SK-N-SH treated with all-trans-retinoic acid at 6 μM for 48 hours (cell line): Measurements from ENCODE around the gene DESI1.

Experiments
- ATAC-seq: fragments of 200-7000 bp; cut with Tn5 transposase; 3 replicates; pipeline ENCODE4 v1.9.1; 2020; ENCODE audit warnings: mild to moderate bottlenecking, moderate library complexity
- ARNTL ChIP-seq: fragments of 450-650 bp; formaldehyde crosslinking; IDR thresholded peaks from 2 replicates; pipeline ENCODE4 v1.5.0; 2020; ENCODE audit warnings: low read depth, mild to moderate bottlenecking, moderate library complexity, borderline replicate concordance
- BACH2 ChIP-seq: fragments of 250-450 bp; sonication (Bioruptor Pico); IDR thresholded peaks from 2 replicates; pipeline ENCODE4 v1.9.0; 2021; ENCODE audit warnings: mild to moderate bottlenecking, borderline replicate concordance
- CSDC2 ChIP-seq: fragments of 250-450 bp; sonication (Bioruptor Pico); IDR thresholded peaks from 2 replicates; pipeline ENCODE4 v1.5.0; 2020; ENCODE audit warnings: mild to moderate bottlenecking, moderate library complexity
- CSRNP3 ChIP-seq: fragments of 250-450 bp; sonication (Bioruptor Pico); IDR thresholded peaks from 2 replicates; pipeline ENCODE4 v1.5.1; 2021; ENCODE audit warnings: mild to moderate bottlenecking, moderate library complexity
- ESRRG ChIP-seq: fragments of 250-450 bp; sonication (Bioruptor Pico); IDR thresholded peaks from 2 replicates; pipeline ENCODE4 v1.6.1; 2021; ENCODE audit warnings: mild to moderate bottlenecking
- GLIS3 ChIP-seq: fragments of 250-450 bp; sonication (Bioruptor Pico); IDR thresholded peaks from 2 replicates; pipeline ENCODE4 v1.5.0; 2020; ENCODE audit warnings: mild to moderate bottlenecking, moderate library complexity
- ISL1 ChIP-seq: fragments of 250-450 bp; sonication (Bioruptor Pico); IDR thresholded peaks from 2 replicates; pipeline ENCODE4 v2.1.2; 2022; ENCODE audit warnings: mild to moderate bottlenecking, moderate library complexity
- OSR1 ChIP-seq: fragments of 250-450 bp; sonication (Bioruptor Pico); IDR thresholded peaks from 2 replicates; pipeline ENCODE4 v1.8.0; 2022; ENCODE audit warnings: moderate library complexity, mild to moderate bottlenecking, inconsistent platforms
- PATZ1 ChIP-seq: fragments of 250-450 bp; sonication (Bioruptor Pico); IDR thresholded peaks from 2 replicates; pipeline ENCODE4 v1.8.0; 2020; ENCODE audit warnings: mild to moderate bottlenecking, moderate library complexity, borderline replicate concordance
- POU6F1 ChIP-seq: fragments of 250-450 bp; sonication (Bioruptor Pico); IDR thresholded peaks from 2 replicates; pipeline ENCODE4 v1.8.0; 2021; ENCODE audit warnings: low read depth, mild to moderate bottlenecking, moderate library complexity, borderline replicate concordance
- PPARA ChIP-seq: fragments of 250-450 bp; sonication (Bioruptor Pico); IDR thresholded peaks from 2 replicates; pipeline ENCODE4 v1.5.0; 2020; ENCODE audit warnings: mild to moderate bottlenecking, borderline replicate concordance
- RARB ChIP-seq: fragments of 250-450 bp; sonication (Bioruptor Pico); IDR thresholded peaks from 2 replicates; pipeline ENCODE4 v1.8.0; 2021; ENCODE audit warnings: mild to moderate bottlenecking, moderate library complexity
- SNAI2 ChIP-seq: fragments of 250-450 bp; sonication (Bioruptor Pico); IDR thresholded peaks from 2 replicates; pipeline ENCODE4 v1.5.0; 2020; ENCODE audit warnings: mild to moderate bottlenecking, moderate library complexity
- TCF4 ChIP-seq: fragments of 250-450 bp; sonication (Bioruptor Pico); IDR thresholded peaks from 2 replicates; pipeline ENCODE4 v1.8.0; 2021; ENCODE audit warnings: mild to moderate bottlenecking, moderate library complexity, borderline replicate concordance
- TSHZ2 ChIP-seq: fragments of 250-450 bp; sonication (Bioruptor Pico); IDR thresholded peaks from 2 replicates; pipeline ENCODE4 v1.5.0; 2020; ENCODE audit warnings: mild to moderate bottlenecking, moderate library complexity
- ZC3H10 ChIP-seq: fragments of 250-450 bp; sonication (Bioruptor Pico); IDR thresholded peaks from 2 replicates; pipeline ENCODE4 v1.5.1; 2021; ENCODE audit warnings: mild to moderate bottlenecking, moderate library complexity
- ZFP3 ChIP-seq: fragments of 250-450 bp; sonication (Bioruptor Pico); IDR thresholded peaks from 2 replicates; pipeline ENCODE4 v1.5.0; 2020; ENCODE audit warnings: mild to moderate bottlenecking, moderate library complexity
- ZFP30 ChIP-seq: fragments of 450-650 bp; formaldehyde crosslinking; IDR thresholded peaks from 2 replicates; pipeline ENCODE4 v1.5.0; 2022; ENCODE audit warnings: mild to moderate bottlenecking, moderate library complexity
- ZNF565 ChIP-seq: fragments of 450-650 bp; formaldehyde crosslinking; conservative IDR thresholded peaks from 2 replicates; pipeline ENCODE4 v1.5.0; 2020; ENCODE audit warnings: low read depth, mild to moderate bottlenecking, moderate library complexity
- ZNF70 ChIP-seq: fragments of 450-650 bp; formaldehyde crosslinking; IDR thresholded peaks from 2 replicates; pipeline ENCODE4 v1.5.0; 2020; ENCODE audit warnings: mild to moderate bottlenecking, moderate library complexity
- ZNF8 ChIP-seq: fragments of 450-650 bp; formaldehyde crosslinking; IDR thresholded peaks from 2 replicates; pipeline ENCODE4 v1.5.0; 2020; ENCODE audit warnings: mild to moderate bottlenecking, moderate library complexity

DESI1 gene

GRCh38 chr22:41620589-41621098, at the start of gene DESI1:
Gene DESI1 (minus strand): TSS chr22:41621043. CDS start chr22:41620839, 204 bp downstream.
- ATAC-seq = peak; percentile 56
- no peak for TF ChIP-seq BACH2 (CRISPR knock-in tag)
- no peak for TF ChIP-seq RARB (CRISPR knock-in tag)
- no peak for TF ChIP-seq ZC3H10
- no peak for TF ChIP-seq ESRRG (CRISPR knock-in tag)
- no peak for TF ChIP-seq ZFP3 (CRISPR knock-in tag)
- no peak for TF ChIP-seq CSRNP3 (CRISPR knock-in tag)
- TF ChIP-seq ZFP30 = no peak

- TF ChIP-seq ZC3H10 (no peak), PPARA (CRISPR knock-in tag) (no peak), CSDC2 (CRISPR knock-in tag) (no peak), OSR1 (CRISPR knock-in tag) (no peak), ZNF8 (no peak), ZFP30 (no peak), TCF4 (CRISPR knock-in tag) (no peak), RARB (CRISPR knock-in tag) (no peak), CSRNP3 (CRISPR knock-in tag) (no peak), ARNTL (CRISPR knock-in tag) (no peak), GLIS3 (CRISPR knock-in tag) (no peak), ZNF70 (CRISPR knock-in tag) (no peak), ESRRG (CRISPR knock-in tag) (no peak), PATZ1 (no peak), ZNF565 (no peak), POU6F1 (no peak), ISL1 (CRISPR knock-in tag) (no peak)
- ATAC-seq = peak; percentile 53
Measured at GRCh38 chr22:41668971-41669911, 48.4 kb upstream of the DESI1 start.

- no peak for TF ChIP-seq PPARA (CRISPR knock-in tag)
- no peak for TF ChIP-seq TCF4 (CRISPR knock-in tag)
- TF ChIP-seq ZNF8 = no peak
- TF ChIP-seq ZNF565 = no peak
- TF ChIP-seq ZC3H10 = no peak
- TF ChIP-seq ARNTL (CRISPR knock-in tag) = no peak
- no peak for TF ChIP-seq BACH2 (CRISPR knock-in tag)
- TF ChIP-seq CSDC2 (CRISPR knock-in tag) = no peak
- TF ChIP-seq ZNF70 (CRISPR knock-in tag) = no peak
- no peak for TF ChIP-seq GLIS3 (CRISPR knock-in tag)
- TF ChIP-seq ISL1 (CRISPR knock-in tag) = no peak
- no peak for TF ChIP-seq RARB (CRISPR knock-in tag)
- TF ChIP-seq SNAI2 (CRISPR knock-in tag) = no peak
- no peak for TF ChIP-seq POU6F1
- TF ChIP-seq TSHZ2 = no peak
- TF ChIP-seq OSR1 (CRISPR knock-in tag) = no peak
- ATAC-seq = no peak
Measured at GRCh38 chr22:41664951-41665350, 44.1 kb upstream of the DESI1 start.
